Esophagus muscularis mucosa (tissue), 4 donors: Measurements from ENCODE around the gene MNT. TPM values are rescaled to one million over a fixed set of nuclear protein-coding genes. Genes with fewer than 3 reads are reported as not detected.

Experiments used
- DNase-seq: peaks from one replicate; pipeline ENCODE4 v3.0.0-alpha.2; 2017; ENCODE audit errors: extremely low spot score
- H3K27ac ChIP-seq, 4 donors: fragments of 200-600 bp; sonication (generic); replicated peaks in 1 of 4; 1 replicate in 3 of 4; 2 replicates in 1 of 4; pipeline ENCODE4 v1.5.1; 2016 to 2019; ENCODE audit warnings: mild to moderate bottlenecking in 1 of 4
- H3K27me3 ChIP-seq, 4 donors: fragments of 200-600 bp; sonication (generic); one replicate each; pipeline versions ENCODE4 v1.5.1 to v1.6.0; 2016 to 2019
- H3K36me3 ChIP-seq, 4 donors: fragments of 200-600 bp; sonication (generic); one replicate each; pipeline ENCODE4 v1.5.1; 2016 to 2019
- H3K4me1 ChIP-seq, 4 donors: fragments of 200-600 bp; sonication (generic); one replicate each; pipeline ENCODE4 v1.5.1; 2016 to 2019
- H3K4me3 ChIP-seq, 4 donors: fragments of 200-600 bp; sonication (generic); 1 replicate in 2 of 4; 2 replicates in 2 of 4; pipeline ENCODE4 v1.5.1; 2016 to 2019; ENCODE audit warnings: mild to moderate bottlenecking in 4 of 4, moderate library complexity in 1 of 4
- H3K9me3 ChIP-seq, 4 donors: fragments of 200-600 bp; sonication (generic); 1 replicate in 3 of 4; 2 replicates in 1 of 4; pipeline ENCODE4 v1.5.1; 2016 to 2019
- EP300 ChIP-seq: sonication (generic); formaldehyde crosslinking; IDR thresholded peaks from one replicate; pipeline ENCODE4 v1.6.1; 2017; ENCODE audit warnings: antibody characterized with exemption
- POLR2A ChIP-seq: fragments of 450-650 bp; IDR thresholded peaks from one replicate; pipeline ENCODE4 v1.6.1; 2017; ENCODE audit warnings: antibody characterized with exemption, moderate library complexity, mild to moderate bottlenecking, low read depth
- POLR2AphosphoS5 ChIP-seq, 2 donors: sonication (generic); formaldehyde crosslinking; IDR thresholded peaks; one replicate each; pipeline ENCODE4 v1.6.1; 2017; ENCODE audit warnings: antibody characterized with exemption in 2 of 2
- WGBS: methylation state at CpG from one replicate; pipeline ENCODE4 v1.1.5; 2018; 5-methylcytosine and 5-hydroxymethylcytosine counted together
- intact Hi-C: fragments of 100-400 bp; cut with DNase I; formaldehyde crosslinking; loops from one replicate; pipeline ENCODE4 v1.15.1; 2023
- total RNA-seq, 4 donors: library from RNA; depleted of rRNA; stranded (reverse); fragments of >200 nt; gene quantifications; one replicate each; pipeline versions ENCODE4 v1.1.0 to v1.2.1, GENCODE V29; 2016
- TF ChIP-seq, protein P1 (sequence below), 3 experiments: fragments of 200-600 bp in 2 of 3; fragments of 450-650 bp in 1 of 3; sonication (generic) in 2 of 3; IDR thresholded peaks; one replicate each; pipeline ENCODE4 v1.5.1; 2017 to 2019; ENCODE audit warnings: antibody characterized with exemption in 3 of 3, mild to moderate bottlenecking in 2 of 3, moderate library complexity in 1 of 3

MNT gene
- total RNA-seq, 4 donors from 2014 or later = 10.8 to 17.4 (median 13.8) TPM

DNA sequence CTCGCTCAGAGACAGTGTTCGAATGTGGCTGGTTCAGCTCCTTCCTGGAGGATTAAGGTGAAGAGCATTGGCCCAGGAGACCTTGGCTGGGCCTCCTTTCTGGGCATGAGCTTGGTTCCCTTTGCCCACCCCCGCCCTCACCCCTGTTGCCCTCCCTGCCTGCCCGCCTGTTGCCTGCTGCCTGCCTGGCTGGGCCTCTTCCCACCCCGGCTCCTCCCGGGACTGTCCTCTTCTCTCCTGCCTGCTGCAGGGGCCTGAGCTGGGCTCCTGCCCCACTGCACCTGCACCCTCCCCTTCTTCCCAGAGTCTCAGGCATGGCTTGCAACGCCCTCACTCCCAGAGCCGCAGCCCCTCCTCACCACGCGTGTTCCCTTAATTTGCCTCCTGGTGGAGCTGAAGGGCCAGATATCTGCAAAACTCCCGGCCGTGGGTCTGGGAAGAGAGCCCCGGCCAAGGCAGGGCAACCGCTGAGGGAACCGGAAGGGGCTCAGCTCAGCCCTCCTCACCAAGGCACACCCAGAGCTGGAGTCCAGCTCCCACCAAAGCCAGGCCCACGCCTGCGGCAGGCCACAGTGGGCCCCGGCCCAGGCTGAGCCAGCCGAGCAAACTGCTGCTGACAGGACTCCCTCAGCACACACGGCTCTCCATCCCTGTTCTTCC, 31.2 kb downstream of the MNT start:
- H3K4me1 ChIP-seq = peaks cover 19 to 36% (median 27%) of the 10 kb centered on the region in 4 donors
- H3K27ac ChIP-seq = peak overlapping the region in 3 of 4 donors; percentile 12 to 53 (median 40)
- no peaks in the 10 kb centered on the region for H3K27me3 ChIP-seq
- peaks cover 7 to 78% (median 68%) of the 10 kb centered on the region in 4 donors for H3K36me3 ChIP-seq
- TF ChIP-seq POLR2A = no peak
- peak in 1 of 2 donors; percentile 1 for TF ChIP-seq POLR2AphosphoS5 (IDR thresholded peaks at IDR 0.05)
- H3K4me3 ChIP-seq = no peak overlapping the region
- intact Hi-C loops = no loop called here
- no peaks in the 10 kb centered on the region for H3K9me3 ChIP-seq
- no peak for DNase-seq
- WGBS = 62% methylated on average over 19 of the region's 20 CpGs

DNA sequence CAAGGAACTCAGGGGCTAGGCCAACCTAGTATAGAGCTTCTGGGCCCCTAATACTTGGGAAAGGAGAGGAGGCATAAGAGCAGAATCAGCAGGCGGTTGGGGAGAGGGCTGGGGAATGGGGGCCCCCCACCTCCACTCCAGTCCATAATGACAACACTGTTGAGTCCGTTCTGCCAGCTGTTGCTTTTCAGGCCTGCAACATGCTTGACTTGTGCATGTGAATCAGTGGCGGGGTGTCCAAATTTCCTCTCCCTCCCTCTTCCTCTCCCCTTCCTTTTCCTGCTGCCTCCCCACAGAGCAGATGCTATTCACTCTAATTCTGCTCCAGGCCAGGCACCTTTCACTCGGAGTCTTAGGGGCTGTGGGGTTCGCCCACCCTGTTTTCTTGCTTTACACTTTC, 31.8 kb downstream of the MNT start:
- intact Hi-C loops = no loop called here
- peak overlapping the region in 3 of 4 donors; percentile 4 to 53 (median 39) for H3K27ac ChIP-seq

DNA sequence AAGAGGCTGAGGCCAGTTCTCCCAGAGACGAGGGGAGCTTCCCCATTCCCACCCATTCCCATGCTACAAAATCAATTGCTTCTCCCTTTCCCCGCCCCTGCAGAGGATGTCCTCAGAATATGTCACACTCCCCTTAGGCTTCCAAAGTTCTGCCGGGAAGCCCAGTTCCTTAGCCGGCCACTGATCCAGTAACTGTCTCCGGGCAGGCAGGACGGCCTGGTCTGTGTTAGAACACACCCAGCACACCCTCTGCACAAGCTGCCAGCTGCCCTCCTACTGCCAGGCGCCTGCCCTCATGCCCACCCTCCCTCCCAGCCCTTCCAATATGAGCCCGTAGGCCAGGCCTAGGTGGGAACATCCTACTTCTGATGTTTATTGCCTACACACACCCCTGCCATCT, 32.5 kb downstream of the MNT start:
- intact Hi-C loops = no loop called here
- 82% methylated on average over 8 of the region's 8 CpGs for WGBS

More for the DNA sequence above, 31.8 kb downstream of the MNT start:
- peaks cover 26 to 42% (median 33%) of the 10 kb centered on the region in 4 donors for H3K4me1 ChIP-seq
- DNase-seq = no peak
- H3K36me3 ChIP-seq = peaks cover 7 to 79% (median 71%) of the 10 kb centered on the region in 4 donors
- no peaks in the 10 kb centered on the region for H3K27me3 ChIP-seq
- no peaks in the 10 kb centered on the region for H3K9me3 ChIP-seq
- 57% methylated on average over 5 of the region's 5 CpGs for WGBS
- peak; percentile 14 to 23 for TF ChIP-seq POLR2AphosphoS5 (IDR thresholded peaks at IDR 0.05)
- TF ChIP-seq EP300 = no peak
- TF ChIP-seq POLR2A = no peak
- TF ChIP-seq, protein P1, sequence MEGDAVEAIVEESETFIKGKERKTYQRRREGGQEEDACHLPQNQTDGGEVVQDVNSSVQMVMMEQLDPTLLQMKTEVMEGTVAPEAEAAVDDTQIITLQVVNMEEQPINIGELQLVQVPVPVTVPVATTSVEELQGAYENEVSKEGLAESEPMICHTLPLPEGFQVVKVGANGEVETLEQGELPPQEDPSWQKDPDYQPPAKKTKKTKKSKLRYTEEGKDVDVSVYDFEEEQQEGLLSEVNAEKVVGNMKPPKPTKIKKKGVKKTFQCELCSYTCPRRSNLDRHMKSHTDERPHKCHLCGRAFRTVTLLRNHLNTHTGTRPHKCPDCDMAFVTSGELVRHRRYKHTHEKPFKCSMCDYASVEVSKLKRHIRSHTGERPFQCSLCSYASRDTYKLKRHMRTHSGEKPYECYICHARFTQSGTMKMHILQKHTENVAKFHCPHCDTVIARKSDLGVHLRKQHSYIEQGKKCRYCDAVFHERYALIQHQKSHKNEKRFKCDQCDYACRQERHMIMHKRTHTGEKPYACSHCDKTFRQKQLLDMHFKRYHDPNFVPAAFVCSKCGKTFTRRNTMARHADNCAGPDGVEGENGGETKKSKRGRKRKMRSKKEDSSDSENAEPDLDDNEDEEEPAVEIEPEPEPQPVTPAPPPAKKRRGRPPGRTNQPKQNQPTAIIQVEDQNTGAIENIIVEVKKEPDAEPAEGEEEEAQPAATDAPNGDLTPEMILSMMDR (IDR thresholded peaks at IDR 0.05) = no peak
- H3K4me3 ChIP-seq = no peak overlapping the region

DNA sequence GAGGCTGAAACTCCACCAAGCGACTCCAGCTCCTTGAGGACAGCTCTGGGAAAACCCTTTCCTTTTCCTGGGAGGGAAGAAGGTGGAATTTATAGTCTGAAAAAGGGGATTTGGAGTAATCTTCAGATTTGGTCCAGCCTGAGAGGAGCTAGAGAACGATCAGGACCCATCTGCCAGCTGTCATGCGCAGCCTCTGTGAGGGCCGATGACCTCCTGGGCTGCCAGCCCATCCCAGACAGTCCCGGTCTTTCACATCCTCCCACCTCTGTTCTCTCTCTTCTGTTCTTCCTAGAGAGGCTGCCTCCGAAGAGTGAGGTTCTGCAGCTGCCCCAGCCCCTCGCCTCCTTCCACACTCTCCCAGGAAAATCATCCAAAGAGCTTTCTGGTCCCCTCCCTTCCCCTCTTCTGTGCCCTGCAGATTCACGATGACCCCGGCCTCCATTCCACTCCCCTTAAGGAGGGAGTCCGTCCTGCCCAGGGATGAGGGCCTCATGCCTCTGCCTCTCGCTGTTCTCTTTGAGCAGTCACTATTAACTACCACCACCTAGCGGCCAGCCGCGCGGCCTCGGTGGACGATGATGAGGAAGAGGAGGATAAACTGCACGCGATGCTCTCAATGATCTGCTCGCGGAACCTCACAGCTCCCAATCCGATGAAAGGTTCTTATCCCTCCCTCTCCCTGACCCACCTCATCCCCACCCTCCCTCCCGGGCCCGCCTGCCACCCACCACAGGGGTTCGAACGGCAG, 33.9 kb downstream of the MNT start:
- WGBS = 79% methylated on average over 18 of the region's 26 CpGs
- no peak for DNase-seq
- H3K9me3 ChIP-seq = no peaks in the 10 kb centered on the region
- intact Hi-C loops = no loop called here
- H3K27me3 ChIP-seq = no peaks in the 10 kb centered on the region
- no peak overlapping the region for H3K4me3 ChIP-seq
- peak overlapping the region in 1 of 4 donors; percentile 33 for H3K27ac ChIP-seq
- peaks cover 33 to 54% (median 43%) of the 10 kb centered on the region in 4 donors for H3K4me1 ChIP-seq
- H3K36me3 ChIP-seq = peaks cover 0 to 79% (median 69%) of the 10 kb centered on the region in 4 donors
- TF ChIP-seq, protein P1 (IDR thresholded peaks at IDR 0.05) = peak in 1 of 3 experiments; percentile 28
- no peak for TF ChIP-seq EP300

More for the DNA sequence above, 32.5 kb downstream of the MNT start:
- TF ChIP-seq, protein P1 (IDR thresholded peaks at IDR 0.05) = no peak
- no peak for TF ChIP-seq POLR2AphosphoS5 (IDR thresholded peaks at IDR 0.05)
- TF ChIP-seq POLR2A = no peak
- no peak for TF ChIP-seq EP300
- Histone ChIP-seq H3K27me3 (no peaks in the 10 kb centered on the region), H3K27ac (peak overlapping the region in 3 of 4 donors; percentile 4 to 47 (median 39)), H3K9me3 (no peaks in the 10 kb centered on the region), H3K4me1 (peaks cover 33 to 49% (median 40%) of the 10 kb centered on the region in 4 donors), H3K4me3 (no peak overlapping the region), H3K36me3 (peaks cover 7 to 79% (median 72%) of the 10 kb centered on the region in 4 donors)
- no peak for DNase-seq

DNA sequence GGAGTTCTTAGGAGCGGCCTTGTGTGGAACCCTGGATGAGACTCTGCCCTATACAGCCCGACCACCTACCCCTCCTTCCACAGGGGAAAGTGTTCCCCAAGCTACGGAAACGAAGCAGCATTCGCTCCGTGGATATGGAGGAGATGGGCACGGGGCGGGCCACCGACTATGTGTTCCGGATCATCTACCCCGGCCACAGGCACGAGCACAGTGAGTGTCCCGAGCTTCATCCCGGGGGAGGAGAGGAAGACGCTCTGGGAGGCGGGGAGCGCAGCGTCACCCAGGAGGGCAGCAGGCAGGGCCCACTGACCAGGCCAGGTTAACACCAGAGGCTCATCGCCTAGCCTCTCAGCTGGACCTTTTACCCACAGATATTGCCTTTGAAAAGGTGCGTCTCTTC, 35.7 kb downstream of the MNT start:
- intact Hi-C loops = no loop called here
- WGBS = 95% methylated on average over 18 of the region's 20 CpGs
- no peak for DNase-seq

More for the DNA sequence above, 35.7 kb downstream of the MNT start:
- H3K27ac ChIP-seq = no peak overlapping the region
- no peak overlapping the region for H3K4me3 ChIP-seq
- H3K36me3 ChIP-seq = peaks cover 0 to 79% (median 71%) of the 10 kb centered on the region in 4 donors
- no peaks in the 10 kb centered on the region for H3K9me3 ChIP-seq
- H3K4me1 ChIP-seq = peaks cover 34 to 51% (median 40%) of the 10 kb centered on the region in 4 donors
- no peaks in the 10 kb centered on the region for H3K27me3 ChIP-seq
- TF ChIP-seq EP300 = no peak
- no peak for TF ChIP-seq POLR2AphosphoS5 (IDR thresholded peaks at IDR 0.05)
- no peak for TF ChIP-seq POLR2A
- TF ChIP-seq, protein P1 (IDR thresholded peaks at IDR 0.05) = no peak
